K562 (cell line): ENCODE results near the gene MUSTN1. TPM values are rescaled to one million over a fixed set of nuclear protein-coding genes. Genes with fewer than 3 reads are reported as not detected.
A peak's percentile ranks its signal among the peaks of the same experiment; 100 is the strongest.

Source experiments
- ATAC-seq: fragments of 200-7000 bp; cut with Tn5 transposase; 3 replicates; pipeline ENCODE4 v1.9.1; 2020; ENCODE audit warnings: moderate library complexity
- BruUV-seq: library from RNA; stranded (reverse); fragments of 400-500 nt; replicated peaks from 2 replicates; lab custom pipeline; 2021; lab: Mats Ljungman, UMichigan
- CTCF ChIA-PET: fragments of 300-600 bp; formaldehyde crosslinking; extraction: SDS; loops from one replicate; lab custom pipeline; 2021; ENCODE audit warnings: low intra/inter-chr PET ratio; lab: Yijun Ruan, JAX
- POLR2A ChIA-PET: fragments of 300-600, 350-650 bp; sonication (Branson Sonifier 250); formaldehyde crosslinking; extraction: SDS; loops from one replicate; lab custom pipeline; 2021; ENCODE audit warnings: antibody characterized with exemption, inconsistent platforms; lab: Yijun Ruan, JAX
- DNase-seq, 4 experiments: peaks; one replicate each; pipeline versions ENCODE4 v3.0.0 to v3.0.0-alpha.2; 2011 to 2018; ENCODE audit warnings: low spot score in 3 of 4, mixed read lengths in 3 of 4; ENCODE audit errors: extremely low read depth in 1 of 4
- FAIRE-seq: peaks from 2 replicates; lab custom pipeline; 2011; peaks lifted over from hg19 to GRCh38; lab: Jason Lieb, UNC
- H2AFZ ChIP-seq: 2 replicates; pipeline ENCODE4 v1.6.0; 2011; ENCODE audit warnings: low read depth, low read length, control low read depth, inconsistent platforms
- H3K27ac ChIP-seq: fragments of 200-600 bp; 3 replicates; pipeline ENCODE4 v1.8.0; 2011; ENCODE audit warnings: low read depth, mild to moderate bottlenecking, control low read depth, inconsistent platforms, low read length, moderate library complexity, mixed read lengths; ENCODE audit errors: extremely low read depth
- H3K27me3 ChIP-seq, 2 experiments: fragments of 300-600 bp in 1 of 2; 2 replicates in 1 of 2; 3 replicates in 1 of 2; pipeline versions ENCODE4 v1.6.0 to v1.8.0; 2011; ENCODE audit warnings: inconsistent platforms in 2 of 2, low read length in 2 of 2, mild to moderate bottlenecking in 1 of 2, mixed read lengths in 1 of 2, moderate library complexity in 1 of 2; ENCODE audit not compliant: control insufficient read depth in 2 of 2, insufficient read depth in 2 of 2
- H3K36me3 ChIP-seq: fragments of 300-600 bp; 3 replicates; pipeline ENCODE4 v1.8.0; 2011; ENCODE audit warnings: mild to moderate bottlenecking, low read length, inconsistent platforms; ENCODE audit not compliant: control insufficient read depth, insufficient read depth
- H3K4me1 ChIP-seq, 2 experiments: fragments of 200-600 bp in 1 of 2; replicated peaks in 1 of 2; 2 replicates in 1 of 2; 3 replicates in 1 of 2; pipeline versions ENCODE4 v1.5.1 to v1.8.0; 2011; ENCODE audit warnings: inconsistent platforms in 2 of 2, low read length in 2 of 2, mild to moderate bottlenecking in 1 of 2, mixed read lengths in 1 of 2, moderate library complexity in 1 of 2; ENCODE audit not compliant: control insufficient read depth in 2 of 2, insufficient read depth in 2 of 2
- H3K4me2 ChIP-seq: 2 replicates; pipeline ENCODE4 v1.6.1; 2011; ENCODE audit warnings: low read length, control low read depth, inconsistent platforms, mixed read lengths; ENCODE audit not compliant: insufficient read depth
- H3K4me3 ChIP-seq: fragments of 200-600 bp; sonication (generic), shearing (Covaris generic); 2 replicates; pipeline ENCODE4 v1.5.1; 2016; ENCODE audit warnings: control low read depth, inconsistent platforms
- H3K79me2 ChIP-seq: fragments of 200-600 bp; 3 replicates; pipeline ENCODE4 v1.8.0; 2011; ENCODE audit warnings: low read length, inconsistent platforms; ENCODE audit not compliant: control insufficient read depth, insufficient read depth
- H3K9ac ChIP-seq, 2 experiments: 2 replicates each; pipeline versions ENCODE4 v1.6.0 to v1.6.1; 2011; ENCODE audit warnings: low read depth in 2 of 2, low read length in 2 of 2, control low read depth in 1 of 2, inconsistent platforms in 1 of 2, mild to moderate bottlenecking in 1 of 2, mixed read lengths in 1 of 2; ENCODE audit not compliant: insufficient read depth in 1 of 2
- H3K9me1 ChIP-seq: one replicate; pipeline ENCODE4 v1.6.0; 2011; ENCODE audit warnings: inconsistent platforms, mild to moderate bottlenecking, low read length, moderate library complexity; ENCODE audit not compliant: control insufficient read depth, insufficient read depth
- H3K9me3 ChIP-seq: replicated peaks from 2 replicates; pipeline ENCODE4 v1.5.1; 2011; ENCODE audit warnings: low read depth, low read length, inconsistent platforms; ENCODE audit not compliant: control insufficient read depth, insufficient read depth
- H4K20me1 ChIP-seq: replicated peaks from 2 replicates; pipeline ENCODE4 v1.6.1; 2011; ENCODE audit warnings: low read length, inconsistent platforms, mixed read lengths; ENCODE audit not compliant: control insufficient read depth, insufficient read depth
- CLOCK ChIP-seq: fragments of 250-450 bp; sonication (Bioruptor Pico); IDR thresholded peaks from 2 replicates; pipeline ENCODE4 v1.4.0; 2020; ENCODE audit warnings: mild to moderate bottlenecking, moderate library complexity, borderline replicate concordance
- DMBX1 ChIP-seq: fragments of 250-450 bp; sonication (Bioruptor Pico); IDR thresholded peaks from 2 replicates; pipeline ENCODE4 v1.8.0; 2022; ENCODE audit warnings: inconsistent platforms, mild to moderate bottlenecking, moderate library complexity, borderline replicate concordance
- EP400 ChIP-seq: fragments of 450-650 bp; IDR thresholded peaks from 2 replicates; pipeline ENCODE4 v1.6.1; 2017; ENCODE audit warnings: antibody characterized with exemption, mild to moderate bottlenecking, moderate library complexity
- MLLT1 ChIP-seq, 2 experiments: fragments of 450-650 bp; IDR thresholded peaks; 2 replicates each; pipeline ENCODE4 v1.6.1; 2016
- ZBTB2 ChIP-seq: fragments of 450-650 bp; IDR thresholded peaks from 2 replicates; pipeline ENCODE4 v1.6.1; 2016; ENCODE audit warnings: antibody characterized with exemption
- ZBTB49 ChIP-seq: sonication (generic); formaldehyde crosslinking; IDR thresholded peaks from 2 replicates; pipeline ENCODE4 v1.8.0; 2022; ENCODE audit warnings: missing genetic modification reagents, mild to moderate bottlenecking, borderline replicate concordance
- ZNF165 ChIP-seq: fragments of 250-450 bp; sonication (Bioruptor Pico); IDR thresholded peaks from 2 replicates; pipeline ENCODE4 v1.4.0; 2020; ENCODE audit warnings: borderline replicate concordance
- ZNF175 ChIP-seq: fragments of 200-800 bp; sonication (Bioruptor generic); IDR thresholded peaks from 2 replicates; pipeline ENCODE4 v1.6.1; 2016; ENCODE audit warnings: low read depth, mild to moderate bottlenecking, missing genetic modification characterization, missing compliant biosample characterization
- ZNF584 ChIP-seq: fragments of 200-800 bp; sonication (Bioruptor generic); IDR thresholded peaks from 2 replicates; pipeline ENCODE4 v1.6.1; 2016; ENCODE audit warnings: low read depth, mild to moderate bottlenecking, missing genetic modification characterization, missing compliant biosample characterization
- ZNF740 ChIP-seq, 3 experiments: fragments of 200-800 bp in 1 of 3; sonication (Bioruptor generic) in 1 of 3; sonication (generic) in 1 of 3; formaldehyde crosslinking in 1 of 3; IDR thresholded peaks; 2 replicates each; pipeline versions ENCODE4 v1.6.1 to v1.8.0; 2016 to 2022; ENCODE audit warnings: mild to moderate bottlenecking in 2 of 3, missing compliant biosample characterization in 2 of 3, missing genetic modification characterization in 2 of 3, missing genetic modification reagents in 1 of 3
- WGBS: fragments of 100-300 bp; shearing (Covaris generic); methylation state at CpG from one replicate; pipeline ENCODE4 v1.1.6; 2016; ENCODE audit warnings: low coverage, mixed read lengths; ENCODE audit not compliant: insufficient coverage; ENCODE audit errors: missing lambda C conversion rate; 5-methylcytosine and 5-hydroxymethylcytosine counted together
- in situ Hi-C: fragments of 300-500 bp; cut with MboI; formaldehyde crosslinking; loops from 4 replicates; pipeline ENCODE4 v1.15.0; 2018; ENCODE audit warnings: inconsistent platforms, mixed read lengths
- intact Hi-C: fragments of 100-400 bp; cut with micrococcal nuclease; formaldehyde crosslinking; loops from 2 replicates; pipeline ENCODE4 v1.14.2; 2022
- polyA plus RNA-seq, 8 experiments: library from polyadenylated mRNA; depleted of rRNA in 4 of 8; stranded (reverse) in 5 of 8; unstranded in 3 of 8; fragments of >200 nt; fragmentation: Nextera tagmentation in 2 of 8; fragmentation: Illumina TruSeq in 1 of 8; extraction: Ambion mirVana in 2 of 8; extraction: Trizol in 1 of 8; gene quantifications; 2 replicates each; pipeline versions ENCODE4 v1.2.1 to v1.2.3, GENCODE V29; 2011 to 2014; ENCODE audit warnings: inconsistent platforms in 1 of 8, missing spikeins in 1 of 8
- total RNA-seq, 7 experiments: library from RNA; depleted of rRNA in 6 of 7; stranded (reverse); fragments of >200 nt in 6 of 7; fragmentation: Illumina TruSeq in 2 of 7; extraction: Trizol in 2 of 7; gene quantifications; 2 replicates each; pipeline versions ENCODE4 v1.2.1 to v1.2.3, GENCODE V29; 2011 to 2021; ENCODE audit warnings: low replicate concordance in 1 of 7

The MUSTN1 gene
- total and polyA plus RNA-seq, 9 of the 15 experiments (the other 6 are each of a cell fraction or from before 2014, with no cell fraction given), result 0.15 to 0.78 (median 0.44) TPM; not detected in 4

GRCh38 chr3:52872245-52872644 lies 37.4 kb upstream of the MUSTN1 start (continued):
- TF ChIP-seq EP400, result 0 out of 2 replicates have a peak, but pooled peaks have one; percentile 28
- no peak for TF ChIP-seq ZNF740 (CRISPR knock-in tag; IDR thresholded peaks at IDR 0.05)
- no peak for TF ChIP-seq ZNF740 (tag; IDR thresholded peaks at IDR 0.05)
- TF ChIP-seq DMBX1 (CRISPR knock-in tag), result peak; percentile 48; the same call in 1 of the 2 replicates
- TF ChIP-seq MLLT1 (IDR thresholded peaks at IDR 0.05), result no peak

- BruUV-seq, result no TSS peak
- ATAC-seq (peak; percentile 7; the same call in 1 of the 3 replicates), DNase-seq (no peak), FAIRE-seq (no peak)
- WGBS, result 55% methylated on average over 8 of the region's 9 CpGs
- no peaks in the 10 kb centered on the region for H3K36me3 ChIP-seq
- no peak overlapping the region for H3K4me2 ChIP-seq
- no peaks in the 10 kb centered on the region for H3K9me3 ChIP-seq
- no peak overlapping the region; the same call in 2 of the 3 replicates for H3K27ac ChIP-seq
- ChIA-PET CTCF (no interaction called here), POLR2A (no interaction called here)
- in situ Hi-C loops (no loop called here), intact Hi-C loops (no loop called here)
- H3K9ac ChIP-seq, result no peak overlapping the region
- H2AFZ ChIP-seq, result no peak overlapping the region
- no peaks in the 10 kb centered on the region for H3K27me3 ChIP-seq
- H3K79me2 ChIP-seq, result no peaks in the 10 kb centered on the region
- no peaks in the 10 kb centered on the region for H4K20me1 ChIP-seq
- H3K4me1 ChIP-seq, result peaks cover 10 to 36% of the 10 kb centered on the region in 2 experiments
- no peaks in the 10 kb centered on the region for H3K9me1 ChIP-seq
- H3K4me3 ChIP-seq, result no peak overlapping the region
- no peak for TF ChIP-seq ZBTB2
- TF ChIP-seq CLOCK, result no peak
- TF ChIP-seq ZNF175, result peak; percentile 68; the same call in 1 of the 2 replicates
- TF ChIP-seq ZBTB49, result no peak
- TF ChIP-seq ZNF584 (CRISPR knock-in tag), result peak; percentile 54; the same call in 1 of the 2 replicates
- TF ChIP-seq ZNF165 (CRISPR knock-in tag), result no peak
These were observed 36.9 kb upstream of the MUSTN1 start for GRCh38 chr3:52871761-52872160.
